ENCODE results near the gene PDXK.

The PDXK gene

DNA sequence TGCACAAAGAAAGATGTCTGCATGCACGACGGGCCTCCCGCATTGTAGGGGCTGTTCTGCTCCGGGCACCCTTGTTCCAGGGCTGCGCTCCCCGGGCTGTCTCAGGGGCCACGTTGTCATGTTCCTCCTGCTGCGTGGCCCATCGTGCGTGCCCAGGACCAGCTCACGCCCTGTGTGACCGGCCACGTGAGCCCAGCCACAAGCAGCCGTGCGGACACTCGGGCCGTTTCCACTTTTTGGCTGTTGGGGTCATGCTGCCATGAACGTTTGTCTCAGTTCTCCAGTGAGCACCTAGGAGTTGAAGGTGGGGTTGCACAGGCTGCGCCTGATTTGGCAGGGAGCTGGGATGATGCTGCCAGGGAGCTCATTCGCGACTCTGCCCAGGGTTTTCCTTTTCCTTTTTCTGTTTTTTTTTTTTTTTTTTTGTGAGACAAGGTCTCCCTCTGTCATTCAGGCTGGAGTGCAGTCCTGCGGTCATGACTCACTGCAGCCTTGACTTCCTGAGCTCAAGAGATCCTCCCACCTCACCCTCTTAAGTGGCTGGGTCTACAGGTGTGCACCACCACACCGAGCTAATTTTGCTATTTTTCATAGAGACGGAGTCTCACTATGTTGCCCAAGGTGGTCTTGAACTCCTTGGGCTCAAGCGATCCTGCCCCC lies 17.4 kb downstream of the PDXK start:
- no peaks in the 10 kb centered on the region for H3K9me2 ChIP-seq (replicated peaks; ENCODE audit: insufficient read depth, low read length)
- no peak overlapping the region for H2AFZ ChIP-seq (ENCODE audit: low read depth, low read length, severe bottlenecking)
- no peaks in the 10 kb centered on the region for H3K27me3 ChIP-seq (ENCODE audit: low read length)
- no peaks in the 10 kb centered on the region for H3K79me2 ChIP-seq (ENCODE audit: insufficient read depth, low read length)
- no peak overlapping the region for H3K9ac ChIP-seq (ENCODE audit: low read length)
- H3F3A ChIP-seq (ENCODE audit: insufficient read depth), result no peaks in the 10 kb centered on the region
- TF ChIP-seq, protein P1, sequence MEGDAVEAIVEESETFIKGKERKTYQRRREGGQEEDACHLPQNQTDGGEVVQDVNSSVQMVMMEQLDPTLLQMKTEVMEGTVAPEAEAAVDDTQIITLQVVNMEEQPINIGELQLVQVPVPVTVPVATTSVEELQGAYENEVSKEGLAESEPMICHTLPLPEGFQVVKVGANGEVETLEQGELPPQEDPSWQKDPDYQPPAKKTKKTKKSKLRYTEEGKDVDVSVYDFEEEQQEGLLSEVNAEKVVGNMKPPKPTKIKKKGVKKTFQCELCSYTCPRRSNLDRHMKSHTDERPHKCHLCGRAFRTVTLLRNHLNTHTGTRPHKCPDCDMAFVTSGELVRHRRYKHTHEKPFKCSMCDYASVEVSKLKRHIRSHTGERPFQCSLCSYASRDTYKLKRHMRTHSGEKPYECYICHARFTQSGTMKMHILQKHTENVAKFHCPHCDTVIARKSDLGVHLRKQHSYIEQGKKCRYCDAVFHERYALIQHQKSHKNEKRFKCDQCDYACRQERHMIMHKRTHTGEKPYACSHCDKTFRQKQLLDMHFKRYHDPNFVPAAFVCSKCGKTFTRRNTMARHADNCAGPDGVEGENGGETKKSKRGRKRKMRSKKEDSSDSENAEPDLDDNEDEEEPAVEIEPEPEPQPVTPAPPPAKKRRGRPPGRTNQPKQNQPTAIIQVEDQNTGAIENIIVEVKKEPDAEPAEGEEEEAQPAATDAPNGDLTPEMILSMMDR (IDR thresholded peaks at IDR 0.05; ENCODE audit: insufficient read depth, low read length, poor library complexity, severe bottlenecking), result no peak
- no peak for TF ChIP-seq EZH2phosphoT487 (conservative IDR thresholded peaks at IDR 0.05; ENCODE audit: low read length)
- no peaks in the 10 kb centered on the region for H3K9me3 ChIP-seq (ENCODE audit: insufficient read depth, low read length)
- H4K20me1 ChIP-seq (ENCODE audit: low read depth, low read length), result no peaks in the 10 kb centered on the region
- no peak overlapping the region for H3K27ac ChIP-seq (ENCODE audit: low read depth, low read length)
- no peaks in the 10 kb centered on the region for H3K36me3 ChIP-seq (ENCODE audit: low read length)
- H3K4me3 ChIP-seq (ENCODE audit: insufficient read depth, low read length, poor library complexity, severe bottlenecking), result no peak overlapping the region
- no peak overlapping the region for H3K4me2 ChIP-seq (ENCODE audit: low read depth, low read length, poor library complexity, severe bottlenecking)

DNA sequence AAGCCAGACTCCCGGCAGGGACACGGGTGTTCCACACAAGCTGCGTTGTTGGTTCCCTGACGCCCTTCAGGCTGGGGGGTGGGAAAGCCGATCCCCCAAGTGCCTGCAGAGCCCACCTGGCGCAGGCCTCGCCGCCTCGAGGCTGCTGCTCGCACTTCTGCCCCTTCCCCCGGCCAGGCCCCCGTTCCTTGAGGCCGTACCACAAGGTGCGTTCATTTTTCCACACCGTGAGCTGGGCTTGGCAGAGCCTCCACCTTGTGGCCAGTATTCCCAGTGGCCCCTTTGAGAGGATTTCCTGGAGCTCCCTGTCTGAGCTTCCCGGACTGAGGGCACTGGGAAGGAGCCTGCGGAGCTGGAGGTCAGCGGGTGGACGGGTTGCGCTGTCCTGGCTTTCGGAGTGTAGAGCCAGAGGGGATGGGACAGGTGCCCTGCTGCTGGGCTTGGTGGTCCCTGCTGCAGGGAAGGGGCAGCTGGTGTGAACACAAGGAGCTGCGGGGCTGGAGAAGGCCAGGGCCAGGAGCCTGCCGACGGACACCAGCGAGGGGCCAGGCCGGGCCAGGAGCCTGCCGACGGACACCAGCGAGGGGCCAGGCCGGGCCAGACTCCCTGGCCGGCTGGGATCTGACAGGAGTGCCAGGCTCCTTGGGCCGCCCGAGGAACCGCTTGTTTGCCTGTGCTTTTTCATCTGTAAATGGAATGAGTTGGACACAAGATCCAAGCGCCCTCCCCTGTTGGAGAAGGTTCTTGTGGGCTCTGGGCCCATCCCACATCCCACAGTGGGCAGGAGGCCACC lies 18.4 kb downstream of the PDXK start:
- Histone ChIP-seq H3K4me2 (ENCODE audit: low read depth, low read length, poor library complexity, severe bottlenecking) (no peak overlapping the region), H3F3A (ENCODE audit: insufficient read depth) (no peaks in the 10 kb centered on the region), H3K9ac (ENCODE audit: low read length) (no peak overlapping the region), H3K27me3 (ENCODE audit: low read length) (no peaks in the 10 kb centered on the region), H3K27ac (ENCODE audit: low read depth, low read length) (no peak overlapping the region), H3K79me2 (ENCODE audit: insufficient read depth, low read length) (no peaks in the 10 kb centered on the region), H3K4me3 (ENCODE audit: insufficient read depth, low read length, poor library complexity, severe bottlenecking) (no peak overlapping the region), H3K9me3 (ENCODE audit: insufficient read depth, low read length) (no peaks in the 10 kb centered on the region), H4K20me1 (ENCODE audit: low read depth, low read length) (no peaks in the 10 kb centered on the region), H2AFZ (ENCODE audit: low read depth, low read length, severe bottlenecking) (no peak overlapping the region), H3K36me3 (ENCODE audit: low read length) (no peaks in the 10 kb centered on the region), H3K9me2 (replicated peaks; ENCODE audit: insufficient read depth, low read length) (no peaks in the 10 kb centered on the region)
- TF ChIP-seq EZH2phosphoT487 (conservative IDR thresholded peaks at IDR 0.05; ENCODE audit: low read length), result no peak
- TF ChIP-seq, protein P1 (IDR thresholded peaks at IDR 0.05; ENCODE audit: insufficient read depth, low read length, poor library complexity, severe bottlenecking), result no peak

DNA sequence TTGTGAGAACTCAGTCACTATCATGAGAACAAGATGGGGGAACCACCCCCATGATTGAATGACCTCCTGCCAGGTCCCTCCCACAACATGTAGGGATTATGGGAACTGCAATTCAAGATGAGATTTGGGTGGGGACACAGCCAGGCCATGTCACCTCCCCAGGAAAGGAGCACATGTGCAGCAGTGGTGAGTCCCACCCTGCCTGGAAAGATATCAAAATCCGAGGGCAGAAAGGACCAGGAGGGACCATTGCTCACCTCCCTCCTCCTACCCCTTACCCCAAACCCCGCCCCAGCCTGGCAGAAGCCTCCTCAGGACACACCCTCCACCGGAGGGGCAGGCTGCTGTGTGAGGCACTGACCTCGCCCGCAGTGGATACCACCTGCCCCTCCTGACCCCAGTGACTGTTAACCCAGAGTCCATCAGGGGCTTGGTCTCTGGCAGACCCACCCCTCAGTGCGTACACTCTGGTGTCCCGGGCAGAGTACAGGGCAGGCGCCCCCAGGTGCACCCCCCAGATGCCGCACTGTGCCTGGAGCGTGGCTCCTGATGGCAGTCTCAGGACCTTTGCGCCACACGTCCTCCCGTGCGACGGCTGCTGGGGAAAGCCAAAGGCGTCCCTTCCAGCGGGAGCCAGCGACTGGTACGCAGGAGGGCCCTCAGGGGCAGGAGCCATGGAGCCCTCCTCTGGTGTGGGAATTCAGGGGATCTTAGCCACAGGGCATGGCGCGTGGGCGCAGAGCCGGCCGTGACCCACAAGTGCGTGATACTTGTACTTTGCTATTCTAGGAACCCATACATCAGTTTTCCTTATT lies 20.9 kb downstream of the PDXK start:
- TF ChIP-seq, protein P1 (IDR thresholded peaks at IDR 0.05; ENCODE audit: insufficient read depth, low read length, poor library complexity, severe bottlenecking), result no peak
- no peak for TF ChIP-seq EZH2phosphoT487 (conservative IDR thresholded peaks at IDR 0.05; ENCODE audit: low read length)
- no peak overlapping the region for H3K27ac ChIP-seq (ENCODE audit: low read depth, low read length)
- no peaks in the 10 kb centered on the region for H4K20me1 ChIP-seq (ENCODE audit: low read depth, low read length)

More for the DNA sequence above, 20.9 kb downstream of the PDXK start:
- H3K4me3 ChIP-seq (ENCODE audit: insufficient read depth, low read length, poor library complexity, severe bottlenecking), result no peak overlapping the region
- H3K36me3 ChIP-seq (ENCODE audit: low read length), result no peaks in the 10 kb centered on the region
- H3F3A ChIP-seq (ENCODE audit: insufficient read depth), result no peaks in the 10 kb centered on the region
- no peaks in the 10 kb centered on the region for H3K9me2 ChIP-seq (replicated peaks; ENCODE audit: insufficient read depth, low read length)
- no peaks in the 10 kb centered on the region for H3K9me3 ChIP-seq (ENCODE audit: insufficient read depth, low read length)
- no peaks in the 10 kb centered on the region for H3K79me2 ChIP-seq (ENCODE audit: insufficient read depth, low read length)
- H3K9ac ChIP-seq (ENCODE audit: low read length), result no peak overlapping the region
- H3K4me2 ChIP-seq (ENCODE audit: low read depth, low read length, poor library complexity, severe bottlenecking), result no peak overlapping the region
- no peaks in the 10 kb centered on the region for H3K27me3 ChIP-seq (ENCODE audit: low read length)
- H2AFZ ChIP-seq (ENCODE audit: low read depth, low read length, severe bottlenecking), result no peak overlapping the region
